ENCODE data around the gene ANXA9.

GRCh38 chr1:150976879-150977694, 5.0 kb upstream of the ANXA9 start:
- TF ChIP-seq CTCF (IDR thresholded peaks at IDR 0.05) (no peak), EZH2 (IDR thresholded peaks at IDR 0.05; ENCODE audit: borderline replicate concordance, insufficient read depth, low read depth, low read length, poor library complexity, severe bottlenecking) (no peak)

Measured in B cell (primary cell).